Measurements from ENCODE around the gene CD180.
A peak's percentile ranks its signal among the peaks of the same experiment; 100 is the strongest.

Gene CD180

GRCh38 chr5:67170767-67171166 lies 25.8 kb downstream of the CD180 start:
- H3K4me3 ChIP-seq (ENCODE audit: low read length): no peak overlapping the region
- no peaks in the 10 kb centered on the region for H3F3A ChIP-seq (ENCODE audit: control insufficient read depth, insufficient read depth)
- no peaks in the 10 kb centered on the region for H4K20me1 ChIP-seq (ENCODE audit: control insufficient read depth, insufficient read depth, low read depth, low read length)
- TF ChIP-seq EZH2phosphoT487 (IDR thresholded peaks at IDR 0.05; ENCODE audit: borderline replicate concordance, low read length): no peak
- no peak for TF ChIP-seq CTCF (IDR thresholded peaks at IDR 0.05; ENCODE audit: low read depth, low read length, poor library complexity, severe bottlenecking)
- no peak overlapping the region for H3K4me2 ChIP-seq (ENCODE audit: low read length)
- no peaks in the 10 kb centered on the region for H3K79me2 ChIP-seq (ENCODE audit: control insufficient read depth, low read length)
- no peaks in the 10 kb centered on the region for H3K36me3 ChIP-seq (ENCODE audit: control insufficient read depth, low read length)
- no peaks in the 10 kb centered on the region for H3K27me3 ChIP-seq (ENCODE audit: control insufficient read depth, low read length)
- H3K4me1 ChIP-seq (ENCODE audit: control insufficient read depth, low read length): peaks cover 25% of the 10 kb centered on the region
- H3K27ac ChIP-seq (ENCODE audit: low read depth, low read length): no peak overlapping the region
- no peaks in the 10 kb centered on the region for H3K9me2 ChIP-seq (replicated peaks; ENCODE audit: control insufficient read depth, low read length)
- H3K9me3 ChIP-seq (ENCODE audit: control insufficient read depth, insufficient read depth, low read length): no peaks in the 10 kb centered on the region

- H4K20me1 ChIP-seq (ENCODE audit: control insufficient read depth, insufficient read depth, low read depth, low read length): no peaks in the 10 kb centered on the region
- H3K4me1 ChIP-seq (ENCODE audit: control insufficient read depth, low read length): peaks cover 33% of the 10 kb centered on the region
- no peak overlapping the region for H3K27ac ChIP-seq (ENCODE audit: low read depth, low read length)
- TF ChIP-seq CTCF (IDR thresholded peaks at IDR 0.05; ENCODE audit: low read depth, low read length, poor library complexity, severe bottlenecking) (no peak), EZH2phosphoT487 (IDR thresholded peaks at IDR 0.05; ENCODE audit: borderline replicate concordance, low read length) (no peak)
- H3K27me3 ChIP-seq (ENCODE audit: control insufficient read depth, low read length): no peaks in the 10 kb centered on the region
- no peak overlapping the region for H3K4me2 ChIP-seq (ENCODE audit: low read length)
- no peaks in the 10 kb centered on the region for H3K36me3 ChIP-seq (ENCODE audit: control insufficient read depth, low read length)
- no peaks in the 10 kb centered on the region for H3K79me2 ChIP-seq (ENCODE audit: control insufficient read depth, low read length)
- H3K4me3 ChIP-seq (ENCODE audit: low read length): no peak overlapping the region
- no peaks in the 10 kb centered on the region for H3K9me2 ChIP-seq (replicated peaks; ENCODE audit: control insufficient read depth, low read length)
- H3K9me3 ChIP-seq (ENCODE audit: control insufficient read depth, insufficient read depth, low read length): no peaks in the 10 kb centered on the region
- H3F3A ChIP-seq (ENCODE audit: control insufficient read depth, insufficient read depth): no peaks in the 10 kb centered on the region
Measured at GRCh38 chr5:67168069-67168468, 28.5 kb downstream of the CD180 start.

GRCh38 chr5:67166460-67167285 lies 29.9 kb downstream of the CD180 start:
- H3F3A ChIP-seq (ENCODE audit: control insufficient read depth, insufficient read depth): no peaks in the 10 kb centered on the region
- peak overlapping the region; percentile 74 for H3K4me3 ChIP-seq (ENCODE audit: low read length)
- H3K4me2 ChIP-seq (ENCODE audit: low read length): peak overlapping the region; percentile 96
- peak overlapping the region; percentile 78 for H3K27ac ChIP-seq (ENCODE audit: low read depth, low read length)
- no peak for TF ChIP-seq CTCF (IDR thresholded peaks at IDR 0.05; ENCODE audit: low read depth, low read length, poor library complexity, severe bottlenecking)
- no peak for TF ChIP-seq EZH2phosphoT487 (IDR thresholded peaks at IDR 0.05; ENCODE audit: borderline replicate concordance, low read length)
- no peaks in the 10 kb centered on the region for H4K20me1 ChIP-seq (ENCODE audit: control insufficient read depth, insufficient read depth, low read depth, low read length)
- H3K4me1 ChIP-seq (ENCODE audit: control insufficient read depth, low read length): peaks cover 37% of the 10 kb centered on the region
- H3K27me3 ChIP-seq (ENCODE audit: control insufficient read depth, low read length): no peaks in the 10 kb centered on the region
- no peaks in the 10 kb centered on the region for H3K9me2 ChIP-seq (replicated peaks; ENCODE audit: control insufficient read depth, low read length)
- H3K9me3 ChIP-seq (ENCODE audit: control insufficient read depth, insufficient read depth, low read length): no peaks in the 10 kb centered on the region
- no peaks in the 10 kb centered on the region for H3K79me2 ChIP-seq (ENCODE audit: control insufficient read depth, low read length)
- no peaks in the 10 kb centered on the region for H3K36me3 ChIP-seq (ENCODE audit: control insufficient read depth, low read length)

All from DOHH2 (cell line).